KMS-11 (cell line): ENCODE measurements around the gene IL18R1.

ENCODE experiments used
- H2AFZ ChIP-seq: fragments of 200-600 bp; sonication (generic); 2 replicates; pipeline ENCODE4 v1.6.1; 2016; ENCODE audit warnings: antibody characterized with exemption, mixed run types, low read depth
- H3K27ac ChIP-seq: fragments of 200-600 bp; sonication (generic); 2 replicates; pipeline ENCODE4 v1.6.1; 2016; ENCODE audit warnings: mild to moderate bottlenecking, mixed run types
- H3K27me3 ChIP-seq: fragments of 200-600 bp; sonication (generic); 2 replicates; pipeline ENCODE4 v1.6.1; 2017; ENCODE audit warnings: mild to moderate bottlenecking, low read depth, mixed run types, moderate library complexity; ENCODE audit not compliant: insufficient read depth
- H3K36me3 ChIP-seq: fragments of 200-600 bp; sonication (generic); 2 replicates; pipeline ENCODE4 v1.6.1; 2017; ENCODE audit warnings: mild to moderate bottlenecking, mixed run types; ENCODE audit not compliant: insufficient read depth
- H3K4me1 ChIP-seq: fragments of 200-600 bp; sonication (generic); 2 replicates; pipeline ENCODE4 v1.6.1; 2016; ENCODE audit warnings: mild to moderate bottlenecking, low read depth, mixed run types; ENCODE audit not compliant: poor library complexity, severe bottlenecking
- H3K4me2 ChIP-seq: fragments of 200-600 bp; sonication (generic); 2 replicates; pipeline ENCODE4 v1.7.0; 2016; ENCODE audit warnings: mild to moderate bottlenecking, mixed run types
- H3K4me3 ChIP-seq: fragments of 200-600 bp; sonication (generic); IDR thresholded peaks from 2 replicates; pipeline ENCODE4 v1.6.1; 2017; ENCODE audit warnings: low read depth, low read length, mixed read lengths; ENCODE audit not compliant: insufficient read depth
- H3K79me2 ChIP-seq: fragments of 200-600 bp; sonication (generic); 2 replicates; pipeline ENCODE4 v1.6.1; 2016; ENCODE audit warnings: low read depth, mixed run types; ENCODE audit not compliant: insufficient read depth
- H3K9ac ChIP-seq: fragments of 200-600 bp; sonication (generic); 2 replicates; pipeline ENCODE4 v1.6.1; 2016; ENCODE audit warnings: mild to moderate bottlenecking, mixed run types
- H4K20me1 ChIP-seq: fragments of 200-600 bp; sonication (generic); 2 replicates; pipeline ENCODE4 v1.6.1; 2016; ENCODE audit warnings: mild to moderate bottlenecking, mixed run types; ENCODE audit not compliant: insufficient read depth
- TF ChIP-seq, protein P1 (sequence below): fragments of 200-600 bp; sonication (generic); conservative IDR thresholded peaks from 2 replicates; pipeline ENCODE4 v1.6.1; 2017; ENCODE audit warnings: low read depth, mild to moderate bottlenecking, antibody characterized with exemption, low read length, moderate library complexity, mixed read lengths

The IL18R1 gene

DNA sequence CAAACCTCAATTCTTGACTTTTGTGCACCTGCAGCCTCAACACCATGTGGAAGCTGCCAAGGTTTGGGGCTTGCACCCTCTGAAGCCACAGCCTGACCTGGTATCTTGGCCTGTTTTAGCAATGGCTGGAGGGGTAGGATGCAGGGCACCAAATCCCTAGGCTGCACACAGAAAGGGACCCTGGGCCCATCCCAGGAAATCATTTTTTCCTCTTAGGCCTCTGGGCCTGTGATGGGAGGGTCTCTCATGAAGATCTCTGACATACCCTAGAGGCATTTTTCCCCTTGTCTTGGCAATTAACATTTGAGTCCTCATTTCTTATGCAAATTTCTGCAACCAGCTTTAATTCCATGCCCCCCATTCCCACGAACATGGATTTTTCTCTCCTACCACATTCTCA lies 10.2 kb downstream of the IL18R1 start:
- no peak overlapping the region for H3K4me3 ChIP-seq
- H2AFZ ChIP-seq = no peak overlapping the region
- no peaks in the 10 kb centered on the region for H3K79me2 ChIP-seq
- H3K4me1 ChIP-seq = no peaks in the 10 kb centered on the region
- H3K27me3 ChIP-seq = no peaks in the 10 kb centered on the region
- no peaks in the 10 kb centered on the region for H4K20me1 ChIP-seq
- H3K4me2 ChIP-seq = no peak overlapping the region
- TF ChIP-seq, protein P1, sequence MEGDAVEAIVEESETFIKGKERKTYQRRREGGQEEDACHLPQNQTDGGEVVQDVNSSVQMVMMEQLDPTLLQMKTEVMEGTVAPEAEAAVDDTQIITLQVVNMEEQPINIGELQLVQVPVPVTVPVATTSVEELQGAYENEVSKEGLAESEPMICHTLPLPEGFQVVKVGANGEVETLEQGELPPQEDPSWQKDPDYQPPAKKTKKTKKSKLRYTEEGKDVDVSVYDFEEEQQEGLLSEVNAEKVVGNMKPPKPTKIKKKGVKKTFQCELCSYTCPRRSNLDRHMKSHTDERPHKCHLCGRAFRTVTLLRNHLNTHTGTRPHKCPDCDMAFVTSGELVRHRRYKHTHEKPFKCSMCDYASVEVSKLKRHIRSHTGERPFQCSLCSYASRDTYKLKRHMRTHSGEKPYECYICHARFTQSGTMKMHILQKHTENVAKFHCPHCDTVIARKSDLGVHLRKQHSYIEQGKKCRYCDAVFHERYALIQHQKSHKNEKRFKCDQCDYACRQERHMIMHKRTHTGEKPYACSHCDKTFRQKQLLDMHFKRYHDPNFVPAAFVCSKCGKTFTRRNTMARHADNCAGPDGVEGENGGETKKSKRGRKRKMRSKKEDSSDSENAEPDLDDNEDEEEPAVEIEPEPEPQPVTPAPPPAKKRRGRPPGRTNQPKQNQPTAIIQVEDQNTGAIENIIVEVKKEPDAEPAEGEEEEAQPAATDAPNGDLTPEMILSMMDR = no peak
- no peak overlapping the region for H3K9ac ChIP-seq
- H3K36me3 ChIP-seq = no peaks in the 10 kb centered on the region
- H3K27ac ChIP-seq = no peak overlapping the region

DNA sequence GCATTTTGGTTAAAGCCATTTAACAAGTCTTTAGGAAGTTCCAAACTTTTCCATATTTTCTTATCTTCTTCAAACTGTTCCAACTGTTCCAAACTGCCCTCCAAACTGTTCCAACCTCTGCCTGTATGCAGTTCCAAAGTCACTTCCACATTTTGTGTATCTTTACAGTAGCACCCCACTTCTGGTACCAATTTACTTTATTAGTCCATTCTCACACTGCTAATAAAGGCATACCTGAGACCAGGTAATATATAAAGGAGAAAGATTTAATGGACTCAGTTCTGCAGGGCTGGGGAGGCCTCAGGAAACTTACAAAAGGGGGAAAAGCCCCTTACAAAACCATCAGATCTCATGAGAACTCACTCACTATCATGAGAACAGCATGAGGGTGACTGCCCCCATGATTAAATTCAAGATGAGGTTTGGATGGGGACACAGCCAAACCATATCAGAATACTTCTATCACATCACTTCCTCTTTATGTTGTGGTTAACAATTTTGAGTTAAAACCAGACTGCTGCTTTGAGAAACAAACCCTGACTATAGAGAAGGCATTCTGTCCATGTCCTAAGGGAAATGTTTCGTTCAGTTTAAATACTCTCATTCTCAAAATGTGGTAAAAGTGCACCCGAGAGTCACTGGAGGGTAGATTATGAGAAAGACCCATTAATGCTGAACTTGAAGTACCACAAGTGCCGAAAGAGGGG lies 11.0 kb downstream of the IL18R1 start:
- Histone ChIP-seq H3K4me3 (no peak overlapping the region), H3K36me3 (no peaks in the 10 kb centered on the region), H3K27ac (no peak overlapping the region), H3K9ac (no peak overlapping the region), H3K4me1 (no peaks in the 10 kb centered on the region), H3K4me2 (no peak overlapping the region), H4K20me1 (no peaks in the 10 kb centered on the region), H2AFZ (no peak overlapping the region), H3K27me3 (no peaks in the 10 kb centered on the region), H3K79me2 (no peaks in the 10 kb centered on the region)
- TF ChIP-seq, protein P1 = no peak

DNA sequence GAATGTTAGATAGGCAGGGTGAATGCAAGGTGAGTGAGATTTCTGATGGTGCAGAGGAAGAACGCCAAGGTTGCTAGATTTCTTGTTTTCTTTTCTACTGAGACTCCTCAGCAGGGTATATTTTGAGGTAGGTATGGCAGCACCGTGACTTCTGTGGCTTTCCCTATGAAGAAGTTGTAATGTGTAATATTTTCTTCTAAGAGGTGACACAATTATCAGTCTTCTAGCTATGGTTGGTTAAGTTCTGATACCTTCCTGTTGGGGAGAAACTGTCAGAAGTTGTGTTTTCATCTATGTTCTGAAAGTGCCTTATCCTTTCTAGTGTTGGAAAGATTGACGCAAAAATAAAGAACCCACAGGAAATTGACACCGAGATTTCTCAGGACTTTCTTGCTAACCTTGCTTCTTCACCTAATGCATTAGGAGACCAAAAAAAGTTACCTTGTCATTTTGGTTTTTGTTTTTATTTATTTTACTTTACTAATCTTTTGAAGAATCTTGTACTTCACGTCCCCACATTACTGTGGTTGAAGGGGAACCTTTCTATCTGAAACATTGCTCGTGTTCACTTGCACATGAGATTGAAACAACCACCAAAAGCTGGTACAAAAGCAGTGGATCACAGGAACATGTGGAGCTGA lies 11.9 kb downstream of the IL18R1 start:
- no peak overlapping the region for H2AFZ ChIP-seq
- H3K27me3 ChIP-seq = no peaks in the 10 kb centered on the region
- H3K9ac ChIP-seq = no peak overlapping the region
- no peak overlapping the region for H3K4me3 ChIP-seq
- H3K4me2 ChIP-seq = no peak overlapping the region
- H3K4me1 ChIP-seq = no peaks in the 10 kb centered on the region
- H3K36me3 ChIP-seq = no peaks in the 10 kb centered on the region
- no peaks in the 10 kb centered on the region for H3K79me2 ChIP-seq
- no peak overlapping the region for H3K27ac ChIP-seq
- TF ChIP-seq, protein P1 = no peak
- H4K20me1 ChIP-seq = no peaks in the 10 kb centered on the region

DNA sequence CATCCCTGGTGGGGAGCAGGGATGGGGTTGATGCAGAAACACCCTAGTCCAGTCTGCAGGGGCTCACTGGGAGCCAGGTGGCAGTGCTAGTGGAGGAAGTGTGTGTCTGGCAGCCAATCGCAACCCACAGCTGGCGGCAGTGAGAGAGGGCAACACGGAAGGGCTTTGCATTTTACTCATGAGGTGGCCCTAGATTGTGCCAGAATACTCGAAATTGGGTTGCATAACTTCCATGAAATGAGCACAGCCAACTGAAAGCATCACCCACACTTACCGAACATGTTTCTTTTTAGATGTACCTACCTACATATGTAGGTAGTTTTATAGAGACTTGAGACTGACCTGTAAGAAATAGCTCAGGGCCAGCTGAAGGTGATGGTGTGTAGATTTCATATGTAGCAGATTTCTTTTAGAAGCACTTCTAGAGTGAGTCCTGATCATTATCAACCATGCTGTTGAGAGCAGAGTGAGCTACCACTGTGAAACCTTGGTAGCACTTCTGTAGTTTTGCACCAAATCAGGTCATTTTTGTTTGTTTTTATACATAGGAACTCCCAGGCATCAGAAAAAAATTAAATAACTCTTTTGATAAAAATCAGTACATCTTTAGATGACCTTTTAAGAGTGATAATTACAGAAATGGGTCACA lies 13.0 kb downstream of the IL18R1 start:
- Histone ChIP-seq H3K27me3 (no peaks in the 10 kb centered on the region), H3K9ac (no peak overlapping the region), H4K20me1 (no peaks in the 10 kb centered on the region), H2AFZ (no peak overlapping the region), H3K4me3 (no peak overlapping the region), H3K79me2 (no peaks in the 10 kb centered on the region), H3K36me3 (no peaks in the 10 kb centered on the region), H3K27ac (no peak overlapping the region), H3K4me2 (no peak overlapping the region), H3K4me1 (no peaks in the 10 kb centered on the region)
- TF ChIP-seq, protein P1 = no peak
